Measurements from ENCODE around the gene PPP1R3E. TPM values are rescaled to one million over a fixed set of nuclear protein-coding genes. Genes with fewer than 3 reads are reported as not detected.

The PPP1R3E gene
- polyA plus RNA-seq, 1 experiment = 2.4 TPM

DNA sequence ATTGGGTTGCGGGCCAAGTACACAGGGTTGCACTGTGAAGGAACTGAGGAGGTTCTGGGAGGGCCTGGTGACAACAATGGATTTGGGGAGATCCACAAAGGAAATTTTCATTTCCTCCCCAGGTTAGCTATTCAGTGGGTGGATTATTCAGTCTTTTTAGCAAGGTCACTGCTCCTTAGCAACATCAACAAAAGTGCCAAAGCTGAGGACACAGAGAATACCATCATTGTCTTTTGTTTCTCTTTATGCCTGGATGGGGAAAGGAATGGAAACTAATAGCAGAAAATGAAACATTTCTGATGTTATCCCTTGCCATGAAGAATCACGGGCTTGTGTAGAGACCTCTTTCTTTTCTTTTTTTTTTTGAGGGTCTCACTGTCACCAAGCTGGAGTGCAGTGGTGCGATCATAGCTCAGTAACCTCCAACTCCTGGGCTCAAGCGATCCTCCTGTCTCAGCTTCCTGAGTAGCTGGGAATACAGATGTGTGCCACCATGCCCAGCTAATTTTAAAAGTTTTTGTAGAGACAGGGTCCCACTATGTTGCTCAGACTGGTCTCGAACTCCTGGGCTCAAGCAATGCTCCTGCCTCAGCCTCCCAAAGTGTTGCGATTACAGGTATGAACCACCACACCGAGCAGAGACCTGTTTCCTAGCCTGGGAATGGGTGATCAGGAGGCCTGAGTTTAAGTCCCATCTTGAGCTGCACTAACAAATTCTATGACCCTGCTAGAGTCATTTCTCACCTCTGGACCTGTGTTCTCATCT lies 6.5 kb downstream of the PPP1R3E start:
- no peak for DNase-seq (ENCODE audit: low read depth, low spot score)
- Histone ChIP-seq H3K9me3 (ENCODE audit: control insufficient read depth, insufficient read depth, low read length) (no peaks in the 10 kb centered on the region), H3K27me3 (ENCODE audit: control insufficient read depth, insufficient read depth, low read length) (peaks cover 6% of the 10 kb centered on the region), H3K4me3 (ENCODE audit: low read depth, low read length) (no peak overlapping the region), H3K27ac (ENCODE audit: low read depth, low read length) (no peak overlapping the region)
- POLR2A ChIA-PET = no interaction called here
- TF ChIP-seq, protein P1, sequence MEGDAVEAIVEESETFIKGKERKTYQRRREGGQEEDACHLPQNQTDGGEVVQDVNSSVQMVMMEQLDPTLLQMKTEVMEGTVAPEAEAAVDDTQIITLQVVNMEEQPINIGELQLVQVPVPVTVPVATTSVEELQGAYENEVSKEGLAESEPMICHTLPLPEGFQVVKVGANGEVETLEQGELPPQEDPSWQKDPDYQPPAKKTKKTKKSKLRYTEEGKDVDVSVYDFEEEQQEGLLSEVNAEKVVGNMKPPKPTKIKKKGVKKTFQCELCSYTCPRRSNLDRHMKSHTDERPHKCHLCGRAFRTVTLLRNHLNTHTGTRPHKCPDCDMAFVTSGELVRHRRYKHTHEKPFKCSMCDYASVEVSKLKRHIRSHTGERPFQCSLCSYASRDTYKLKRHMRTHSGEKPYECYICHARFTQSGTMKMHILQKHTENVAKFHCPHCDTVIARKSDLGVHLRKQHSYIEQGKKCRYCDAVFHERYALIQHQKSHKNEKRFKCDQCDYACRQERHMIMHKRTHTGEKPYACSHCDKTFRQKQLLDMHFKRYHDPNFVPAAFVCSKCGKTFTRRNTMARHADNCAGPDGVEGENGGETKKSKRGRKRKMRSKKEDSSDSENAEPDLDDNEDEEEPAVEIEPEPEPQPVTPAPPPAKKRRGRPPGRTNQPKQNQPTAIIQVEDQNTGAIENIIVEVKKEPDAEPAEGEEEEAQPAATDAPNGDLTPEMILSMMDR (IDR thresholded peaks at IDR 0.05; ENCODE audit: low read depth, low read length) = no peak
- CTCF ChIA-PET = interaction anchor here (0.6 to 3.9 kb wide), 5 partner anchors 9 to 176 kb away, joined by 3 to 20 read pairs (median 15); partner anchors contain the start of gene HOMEZ

DNA sequence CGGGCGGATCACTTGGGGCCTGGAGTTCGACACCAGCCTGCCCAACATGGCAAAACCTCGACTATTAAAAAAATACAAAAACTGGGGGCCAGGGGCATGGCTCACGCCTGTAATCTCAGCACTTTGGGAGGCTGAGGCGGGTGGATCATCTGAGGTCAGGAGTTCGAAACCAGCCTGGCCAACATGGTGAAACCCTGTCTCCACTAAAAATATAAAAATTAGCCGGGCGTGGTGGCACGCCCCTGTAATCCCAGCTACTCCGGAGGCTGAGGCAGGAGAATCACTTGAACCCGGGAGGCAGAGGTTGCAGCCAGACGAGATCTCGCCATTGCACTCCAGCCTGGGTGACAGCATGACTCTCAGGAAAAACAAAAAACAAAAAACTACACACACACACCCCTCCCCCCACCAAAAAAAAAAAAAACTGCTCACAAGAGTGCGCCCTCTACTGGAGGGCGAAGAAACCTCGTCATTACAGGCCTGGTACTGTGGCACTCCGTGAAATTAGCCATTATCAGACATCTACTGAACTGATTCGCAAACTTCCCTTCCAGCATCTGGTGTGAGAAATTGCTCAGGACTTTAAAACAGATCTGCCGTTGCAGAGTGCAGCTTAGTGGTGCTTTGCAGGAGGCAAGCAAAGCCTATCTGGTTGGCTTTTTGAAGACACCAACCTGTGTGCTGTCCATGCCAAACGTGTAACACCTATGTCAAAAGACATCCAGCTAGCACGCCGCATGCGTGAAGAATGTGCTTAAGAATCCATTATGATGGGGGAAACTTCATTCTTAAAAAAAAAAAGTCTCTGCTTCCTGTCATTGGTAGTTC lies 7.7 kb downstream of the PPP1R3E start:
- ChIA-PET CTCF (interaction anchor here (0.7 to 3.5 kb wide), 19 partner anchors 9 to 307 kb away, joined by 3 to 18 read pairs (median 4); partner anchors contain the start of genes BCL2L2 and HOMEZ), POLR2A (interaction anchor here (0.7 kb wide), 3 partner anchors 30 to 415 kb away, joined by 3 to 4 read pairs (median 4); no protein-coding TSS in a partner anchor)
- H3K27me3 ChIP-seq (ENCODE audit: control insufficient read depth, insufficient read depth, low read length) = peaks cover 6% of the 10 kb centered on the region
- DNase-seq (ENCODE audit: low read depth, low spot score) = no peak
- no peak overlapping the region for H3K4me3 ChIP-seq (ENCODE audit: low read depth, low read length)
- TF ChIP-seq, protein P1 (IDR thresholded peaks at IDR 0.05; ENCODE audit: low read depth, low read length) = peak; percentile 80
- H3K9me3 ChIP-seq (ENCODE audit: control insufficient read depth, insufficient read depth, low read length) = no peaks in the 10 kb centered on the region
- no peak overlapping the region for H3K27ac ChIP-seq (ENCODE audit: low read depth, low read length)

DNA sequence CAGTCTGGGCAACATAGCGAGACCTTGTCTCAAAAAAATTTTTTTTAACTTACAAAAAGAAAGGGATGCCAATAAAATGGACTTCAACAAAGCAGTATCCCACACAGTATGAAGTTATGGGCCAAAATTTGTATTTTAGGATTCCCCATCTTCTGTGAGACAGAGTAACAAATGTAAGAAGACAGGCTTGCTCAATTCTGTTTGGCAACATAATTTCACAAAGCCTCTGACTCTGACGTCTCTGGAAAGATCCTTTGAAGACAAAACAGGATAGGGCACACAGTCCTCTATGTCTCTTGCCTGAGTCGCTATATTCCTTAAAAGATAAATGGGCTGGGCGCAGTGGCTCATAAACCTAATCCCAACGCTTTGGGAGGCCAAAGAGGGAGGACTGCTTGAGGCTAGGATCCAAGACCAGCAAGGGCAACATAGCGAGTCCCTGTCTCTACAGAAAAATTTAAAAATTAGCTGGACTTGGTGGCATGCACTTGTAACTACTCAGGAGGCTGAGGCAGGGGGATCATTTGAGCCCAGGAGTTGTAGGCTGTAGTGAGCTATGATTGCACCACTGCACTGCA lies 15.7 kb downstream of the PPP1R3E start:
- no peak for DNase-seq (ENCODE audit: low read depth, low spot score)
- peak overlapping the region; percentile 79 for H3K4me3 ChIP-seq (ENCODE audit: low read depth, low read length)
- peaks cover 6% of the 10 kb centered on the region for H3K27me3 ChIP-seq (ENCODE audit: control insufficient read depth, insufficient read depth, low read length)
- no peaks in the 10 kb centered on the region; the same call in 1 of the 2 replicates for H3K9me3 ChIP-seq (ENCODE audit: control insufficient read depth, insufficient read depth, low read length)
- TF ChIP-seq, protein P1 (IDR thresholded peaks at IDR 0.05; ENCODE audit: low read depth, low read length) = no peak
- POLR2A ChIA-PET = interaction anchor here (1.5 to 1.7 kb wide), 2 partner anchors 14 to 16 kb away, joined by 4 to 11 read pairs; no protein-coding TSS in a partner anchor
- CTCF ChIA-PET = interaction anchor here (0.8 to 3.6 kb wide), 5 partner anchors 8 to 272 kb away, joined by 3 to 24 read pairs (median 14); no protein-coding TSS in a partner anchor
- peak overlapping the region; percentile 90 for H3K27ac ChIP-seq (ENCODE audit: low read depth, low read length)

DNA sequence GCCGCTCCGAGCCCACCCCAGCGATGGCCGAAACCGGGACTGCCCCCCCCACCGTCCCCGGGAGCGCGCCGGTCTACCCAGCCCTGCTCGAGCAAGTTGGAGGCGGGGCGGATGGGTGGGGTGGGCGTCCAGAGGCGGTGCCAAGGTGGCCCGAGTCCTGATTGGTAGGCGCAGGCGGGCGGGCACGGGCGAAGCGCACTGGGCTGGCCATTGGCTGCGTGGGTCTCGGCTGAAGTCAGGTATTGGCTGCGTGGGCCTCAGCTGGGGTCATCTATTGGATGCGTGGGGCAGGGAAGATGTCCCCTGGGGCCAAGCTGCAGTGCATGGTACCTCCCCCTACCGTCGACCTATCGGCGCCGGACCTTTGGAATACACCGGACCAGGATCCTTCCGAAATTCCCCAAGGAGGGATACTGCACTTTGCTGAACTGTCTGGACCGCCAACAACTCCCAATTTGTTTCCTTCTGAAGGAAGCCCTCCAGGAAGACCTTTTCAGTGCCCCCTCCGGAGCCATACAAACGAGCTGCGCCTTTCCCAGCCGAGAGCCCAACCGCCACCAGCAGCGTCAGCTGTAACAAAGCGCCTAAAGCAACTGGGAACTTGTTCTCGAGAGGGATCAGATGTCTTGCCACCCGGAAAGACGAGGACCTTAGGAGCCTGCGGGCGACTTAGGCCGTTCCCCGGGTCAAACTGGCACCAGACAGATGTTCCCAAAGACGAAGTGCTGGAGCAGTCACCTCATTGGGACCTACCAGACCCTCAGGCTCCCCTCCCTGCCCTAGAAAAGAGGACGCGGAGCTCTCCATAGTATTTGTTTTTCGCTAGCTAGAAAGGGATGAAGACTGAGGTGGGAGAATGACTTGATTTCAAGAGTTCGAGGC lies 16.4 kb downstream of the PPP1R3E start, which contains the start of gene HOMEZ:
Gene HOMEZ, minus strand, starts transcription at position 113 of the 882 bp plus-strand sequence. CDS start 180 bp downstream, outside the sequence.
- DNase-seq (ENCODE audit: low read depth, low spot score) = peak; percentile 95
- H3K27ac ChIP-seq (ENCODE audit: low read depth, low read length) = peak within 1 kb of the TSS; percentile 90

More for the DNA sequence above, 16.4 kb downstream of the PPP1R3E start, which contains the start of gene HOMEZ:
- peaks cover 6% of the 10 kb centered on the region for H3K27me3 ChIP-seq (ENCODE audit: control insufficient read depth, insufficient read depth, low read length)
- H3K9me3 ChIP-seq (ENCODE audit: control insufficient read depth, insufficient read depth, low read length) = no peaks in the 10 kb centered on the region; the same call in 1 of the 2 replicates
- POLR2A ChIA-PET = interaction anchor here (1.0 to 1.7 kb wide), 4 partner anchors 15 to 35 kb away, joined by 3 to 11 read pairs (median 4); partner anchors contain the start of genes BCL2L2 and PABPN1
- CTCF ChIA-PET = interaction anchor here (0.8 to 3.6 kb wide), 5 partner anchors 9 to 273 kb away, joined by 3 to 24 read pairs (median 14); no protein-coding TSS in a partner anchor
- peak within 1 kb of the TSS; percentile 79 for H3K4me3 ChIP-seq (ENCODE audit: low read depth, low read length)
- TF ChIP-seq, protein P1 (IDR thresholded peaks at IDR 0.05; ENCODE audit: low read depth, low read length) = 0 out of 2 replicates have a peak, but pooled peaks have one; percentile 10

Measured in AG04450 (cell line).